CD1c-positive myeloid dendritic cell (primary cell): Measurements from ENCODE around the gene UPP1.

ENCODE experiments used
- DNase-seq: peaks from one replicate; pipeline ENCODE4 v3.0.0-alpha.2; 2016; ENCODE audit errors: extremely low spot score

Gene UPP1

DNA sequence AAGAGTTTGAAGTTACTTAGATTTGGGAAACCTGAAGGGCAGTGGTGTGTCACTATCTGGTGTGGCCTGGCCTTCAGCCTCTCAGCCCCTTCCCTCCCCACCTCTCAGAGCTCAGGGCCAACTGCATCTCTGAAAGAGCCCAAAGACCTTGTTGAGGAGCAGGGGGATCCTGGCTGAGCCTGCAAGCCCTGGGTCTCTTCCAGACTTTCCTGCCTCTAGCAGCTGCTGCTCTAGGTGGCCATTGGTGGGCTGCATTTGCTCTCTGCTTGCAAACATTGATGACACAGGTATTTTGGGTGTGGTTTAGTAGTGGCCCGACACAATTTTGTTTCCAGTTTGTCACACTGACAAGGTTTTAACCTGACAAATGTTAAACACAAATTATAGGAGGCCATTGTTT is 3.1 kb upstream of the UPP1 start:
- no peak for DNase-seq

DNA sequence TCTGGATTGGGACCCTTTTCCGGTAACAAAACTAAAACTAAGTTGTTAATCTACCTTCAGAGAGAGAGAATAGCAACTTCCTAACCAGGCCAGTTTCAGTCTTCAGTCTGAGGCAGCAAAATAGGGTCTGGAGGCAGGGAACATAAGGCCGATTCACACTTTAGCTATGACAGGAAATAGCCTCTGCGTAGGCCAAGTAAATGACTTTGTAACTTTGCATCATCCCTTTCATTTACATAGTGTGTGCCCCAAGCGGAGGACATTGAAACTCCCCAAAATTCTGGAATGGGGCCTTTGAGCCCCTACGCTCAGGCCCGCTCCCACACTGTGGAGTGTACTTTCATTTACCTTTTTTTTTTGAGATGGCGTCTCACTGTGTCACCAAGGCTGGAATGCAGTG is 1.7 kb upstream of the UPP1 start:
- DNase-seq: peak; percentile 83

DNA sequence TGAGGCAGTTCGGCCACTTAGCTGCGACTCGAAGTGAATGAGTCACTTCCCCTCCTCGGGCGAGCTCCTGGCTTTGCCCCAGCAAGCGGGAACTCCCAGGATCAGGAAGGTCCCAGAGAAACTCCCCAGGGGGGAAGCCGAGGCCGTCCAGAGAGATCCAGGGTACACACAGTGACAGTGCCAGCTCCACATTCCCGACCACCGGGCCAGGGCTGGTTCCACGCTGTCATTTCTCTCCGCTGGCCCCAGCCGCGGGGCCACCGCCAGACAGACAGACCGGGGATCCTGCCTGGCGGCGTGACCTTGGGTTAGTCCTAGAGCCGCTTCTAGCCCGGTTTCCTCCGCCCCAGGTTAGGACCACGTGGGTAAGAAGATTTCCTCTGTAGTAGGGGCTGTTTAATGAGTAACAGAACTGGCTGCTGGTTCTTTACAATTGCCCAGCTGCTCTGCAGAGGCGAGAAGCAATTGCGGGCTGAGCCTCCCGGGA is 463 bp upstream of the UPP1 start:
- peak; percentile 90 for DNase-seq

DNA sequence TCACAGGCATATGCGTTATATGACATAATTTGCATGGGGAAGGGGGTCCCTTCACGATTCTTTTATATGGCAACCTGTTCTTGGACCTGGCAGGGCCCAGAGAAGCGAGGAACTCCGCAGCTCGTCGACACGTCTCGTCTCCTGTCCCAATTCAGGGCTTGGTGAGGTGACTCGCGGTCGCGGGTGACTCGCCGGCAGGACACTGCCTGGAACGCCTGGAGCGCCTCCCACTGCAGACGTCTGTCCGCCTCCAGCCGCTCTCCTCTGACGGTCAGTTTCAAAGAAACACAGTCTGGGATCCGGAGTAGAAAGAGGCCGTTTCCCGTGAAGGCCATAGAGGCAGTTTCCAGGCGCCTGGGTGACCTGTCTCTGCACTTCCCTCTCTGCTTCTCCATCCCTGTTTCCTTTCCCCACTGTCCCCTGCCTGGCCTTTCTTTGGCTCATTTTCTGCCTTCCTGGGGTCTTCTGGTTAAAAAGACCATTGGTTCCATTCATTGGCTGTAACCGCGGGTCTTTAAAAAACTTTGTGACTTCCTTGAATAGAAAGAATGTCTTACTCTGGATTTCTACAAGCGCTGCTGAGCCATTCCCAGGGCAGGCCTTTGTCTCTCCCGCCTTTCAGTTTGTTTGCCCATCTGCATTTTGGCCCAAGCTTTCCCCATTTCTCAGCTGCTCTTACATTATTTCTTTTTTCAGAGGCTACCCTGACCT is 1.2 kb downstream of the UPP1 start:
- peak; percentile 79 for DNase-seq

DNA sequence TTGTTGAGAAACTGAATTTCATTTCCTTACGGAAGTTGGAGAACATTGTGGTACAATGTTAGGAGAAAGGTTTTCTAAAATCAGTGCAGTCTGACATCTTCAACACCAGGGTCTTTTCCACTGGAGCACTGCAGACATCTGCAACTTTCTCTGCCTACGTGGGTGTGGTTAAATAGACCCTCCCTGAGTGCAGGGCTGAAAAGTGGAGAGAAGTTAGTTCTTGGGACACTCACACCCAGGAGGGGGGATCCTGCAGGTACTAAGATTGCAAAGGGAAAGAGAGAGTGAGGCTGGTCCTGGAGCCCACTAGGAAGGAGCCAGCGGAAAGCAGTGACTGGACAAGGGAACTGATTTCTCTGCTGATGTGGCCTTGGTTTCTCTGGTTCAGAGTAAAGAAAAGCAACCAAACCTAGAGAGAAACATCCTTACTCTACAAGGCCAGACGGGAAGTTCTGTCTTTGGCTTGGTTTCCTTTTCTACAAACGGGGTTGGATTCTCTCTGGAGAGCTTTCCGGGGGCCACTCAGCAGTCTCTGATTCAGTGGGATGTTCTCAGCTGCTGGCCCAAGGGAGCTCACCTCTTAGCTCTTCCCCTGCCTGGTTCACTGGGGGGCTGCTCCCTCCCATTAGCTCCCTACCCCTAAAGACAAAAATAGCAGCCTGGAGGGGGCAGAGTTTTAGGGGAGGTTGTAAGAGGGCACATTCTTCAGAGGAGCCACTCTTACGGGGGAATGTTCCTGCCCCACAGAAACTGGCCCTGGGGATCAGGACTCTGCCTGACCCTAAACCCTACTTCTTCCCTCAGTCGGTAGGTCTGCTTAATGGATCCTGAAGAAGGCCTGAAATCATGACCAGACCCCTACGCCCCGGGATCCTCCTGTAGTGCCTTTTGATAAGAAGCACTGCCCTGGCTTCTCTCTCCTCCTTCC is 2.7 kb downstream of the UPP1 start:
- DNase-seq: peak; percentile 32

DNA sequence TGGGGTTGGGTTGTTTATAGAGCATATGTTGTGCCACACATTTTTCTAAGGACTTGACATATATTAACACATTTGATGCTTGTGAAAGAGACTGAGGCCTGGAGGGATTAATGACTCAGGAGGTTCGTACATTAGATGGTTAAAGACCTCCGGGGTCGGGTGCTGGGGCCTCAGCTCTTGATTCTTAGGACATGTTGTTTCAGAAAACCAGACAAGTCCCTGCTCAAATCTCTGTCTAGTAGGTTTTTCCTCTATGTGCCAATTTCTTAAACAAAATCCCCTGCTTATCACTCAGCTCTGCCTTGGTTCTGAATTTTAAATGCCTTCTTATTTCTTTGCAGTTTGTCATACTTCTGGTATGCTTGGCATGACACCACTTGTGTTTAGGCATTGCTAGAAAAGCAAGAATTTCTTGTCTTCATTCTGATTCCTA is 5.8 kb downstream of the UPP1 start:
- DNase-seq: no peak

DNA sequence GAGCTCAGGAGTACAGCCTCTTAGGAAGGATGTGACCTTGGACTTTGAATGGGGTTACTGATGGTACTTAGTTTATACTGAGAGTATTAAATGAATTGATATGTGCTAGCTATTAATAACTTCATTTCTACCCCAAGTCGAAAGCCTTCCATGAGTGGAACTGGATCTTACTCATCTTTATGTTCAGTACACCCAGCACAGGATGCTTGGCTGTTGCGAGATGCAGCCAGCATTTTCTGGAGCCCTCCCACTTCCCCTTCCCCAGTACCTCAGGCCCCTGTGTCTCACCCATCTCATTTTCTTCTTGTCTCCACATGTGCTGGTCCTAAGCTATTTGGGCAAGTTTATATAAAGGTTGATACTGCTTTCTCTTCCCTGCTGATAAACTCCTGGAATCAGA is 7.2 kb downstream of the UPP1 start:
- peak; percentile 72 for DNase-seq

DNA sequence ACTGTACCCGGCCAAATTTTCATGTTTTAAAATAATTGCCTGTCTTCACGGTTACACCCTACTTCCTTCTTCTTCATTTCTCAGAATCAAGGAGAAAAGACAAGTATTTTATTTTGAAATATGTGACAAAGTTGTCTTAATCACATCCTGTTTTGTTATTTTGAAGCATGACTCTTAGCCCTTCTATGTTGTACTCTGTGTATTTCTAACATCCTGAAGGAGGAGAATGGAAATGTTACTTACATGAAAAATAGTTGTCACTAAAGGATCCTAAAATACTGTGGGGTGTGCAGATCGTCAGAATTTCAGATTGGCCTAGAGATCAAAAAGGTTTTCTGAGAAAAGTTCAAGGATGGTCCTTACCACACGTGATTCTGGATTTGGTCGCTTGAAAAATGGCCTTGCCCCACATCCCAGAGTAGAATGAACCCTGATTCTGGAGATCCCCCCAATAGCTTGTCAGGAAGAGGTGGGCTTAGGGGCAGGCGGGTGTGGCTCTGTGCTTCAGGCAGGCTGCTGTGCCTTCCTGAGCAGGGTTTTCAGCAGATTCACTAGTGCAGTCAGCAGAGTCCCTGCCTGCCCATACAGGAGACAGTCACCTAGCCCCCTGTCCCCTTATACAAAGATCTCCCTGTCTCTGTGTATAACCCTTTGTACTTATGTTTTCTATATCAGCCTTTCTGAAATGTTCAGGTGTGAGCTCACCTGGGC is 8.6 kb downstream of the UPP1 start:
- DNase-seq: peak; percentile 75

DNA sequence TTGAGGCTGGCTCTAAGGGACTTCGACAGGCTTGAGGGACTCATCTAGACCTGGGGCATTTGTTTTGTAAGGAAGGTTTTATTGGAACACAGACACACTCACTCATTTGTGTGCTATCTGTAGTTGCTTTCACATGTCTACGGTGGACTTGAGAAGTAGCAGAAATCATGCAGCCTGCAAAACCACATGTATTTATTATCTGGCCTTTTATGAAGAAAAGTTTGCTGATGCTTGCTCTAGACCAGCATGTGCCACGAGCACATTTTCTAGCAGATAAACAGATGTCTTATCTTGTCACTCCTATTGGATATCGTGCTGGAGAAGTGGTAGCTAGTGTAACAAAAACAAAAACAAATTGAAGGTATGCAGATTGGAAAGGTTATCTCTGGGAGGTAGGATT is 9.8 kb downstream of the UPP1 start:
- DNase-seq: no peak

DNA sequence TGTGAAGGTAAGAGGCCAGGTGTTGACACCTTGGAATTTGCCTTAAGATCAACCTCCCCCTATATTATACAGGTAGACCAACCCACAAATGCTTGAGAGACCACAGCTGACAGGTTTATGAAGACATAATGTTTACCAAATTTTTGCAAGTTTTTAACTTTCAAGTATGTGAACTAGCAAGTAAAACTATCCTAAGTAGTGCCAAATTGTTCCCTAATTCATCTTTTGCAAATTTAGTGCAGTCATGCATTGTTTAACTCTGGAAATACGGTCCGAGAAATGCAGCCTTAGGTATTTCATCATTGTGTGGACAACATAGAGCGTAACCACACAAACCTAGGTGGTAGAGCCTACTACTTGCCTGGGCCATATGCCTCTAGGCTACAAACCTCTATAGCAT is 10.7 kb downstream of the UPP1 start:
- DNase-seq: no peak

DNA sequence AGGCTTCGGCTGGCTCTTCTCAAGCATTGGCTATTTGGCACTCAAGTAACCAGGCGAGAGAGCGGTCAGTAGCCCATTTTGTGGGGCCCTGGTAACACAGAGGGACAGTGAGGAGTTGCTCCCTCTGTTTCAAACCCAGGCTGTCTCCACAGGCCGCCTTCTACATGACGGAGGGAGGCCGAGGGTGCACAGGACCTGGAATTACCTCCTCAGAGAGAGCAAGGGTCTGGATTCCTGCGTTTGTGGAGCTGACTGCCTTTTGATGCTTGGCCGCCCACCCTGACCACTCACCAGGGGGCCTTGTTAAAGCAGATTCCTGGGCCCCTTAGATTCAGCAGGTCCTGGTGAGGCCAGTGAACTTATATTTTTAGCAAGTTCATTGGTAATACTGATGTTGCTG is 12.3 kb downstream of the UPP1 start:
- DNase-seq: no peak

DNA sequence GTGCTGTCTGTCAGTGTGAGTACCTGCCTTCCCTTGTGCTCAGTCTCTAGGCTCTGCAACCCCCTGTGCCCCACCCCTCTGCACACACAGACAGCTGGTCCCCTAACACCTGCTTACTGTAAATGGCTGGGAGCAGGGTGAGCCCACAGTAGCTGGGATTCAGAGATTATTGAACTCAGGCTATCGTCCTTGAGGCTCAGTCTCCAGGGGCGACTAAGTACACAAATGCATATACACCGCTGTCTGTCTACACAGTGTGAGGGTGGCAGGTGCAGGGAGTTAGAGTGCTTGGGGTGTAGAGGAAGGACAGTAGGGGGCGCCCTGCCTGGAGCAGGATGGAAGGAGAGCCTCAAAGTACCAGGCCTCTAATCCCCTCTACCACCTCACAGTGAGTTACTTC is 12.9 kb downstream of the UPP1 start:
- DNase-seq: no peak

DNA sequence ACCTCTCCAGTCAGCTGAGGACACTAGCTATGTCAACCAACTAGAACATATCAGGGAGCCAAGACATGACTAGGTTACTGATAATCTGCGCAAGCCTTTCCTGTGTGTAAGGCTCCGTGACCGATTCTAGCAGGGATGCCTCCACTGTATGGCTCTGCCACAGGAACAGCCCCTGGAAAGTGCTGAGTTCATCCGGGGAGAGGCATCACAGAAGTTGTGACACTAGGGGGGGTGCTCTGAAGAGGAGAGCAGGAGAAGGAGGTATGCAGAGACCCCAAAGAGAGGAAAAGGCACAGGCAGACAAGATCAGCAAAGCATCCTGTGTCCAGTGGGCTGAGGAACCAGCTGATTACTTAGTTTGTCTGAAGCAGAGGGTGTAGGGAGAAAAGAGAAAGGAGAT is 13.5 kb downstream of the UPP1 start:
- DNase-seq: no peak

DNA sequence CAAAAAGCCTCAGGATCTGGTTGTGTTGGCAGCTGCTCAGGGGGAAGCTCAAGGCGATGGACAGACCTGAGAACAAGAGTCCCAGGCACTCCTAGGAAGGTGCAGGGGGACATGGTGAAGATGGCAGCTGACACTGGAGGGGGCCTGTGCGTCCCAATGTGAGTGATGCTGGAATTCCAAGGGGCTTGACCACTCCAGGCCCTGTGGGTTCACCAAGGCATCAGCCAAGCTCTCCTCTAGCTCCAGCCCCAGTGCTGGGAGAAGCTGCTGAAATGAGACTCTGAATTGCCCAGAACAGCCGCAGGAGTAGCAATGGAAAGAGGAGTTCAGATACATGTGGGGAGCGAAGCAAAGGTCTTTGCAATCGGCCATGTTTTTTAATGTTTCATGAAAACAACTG is 16.0 kb downstream of the UPP1 start:
- DNase-seq: no peak

DNA sequence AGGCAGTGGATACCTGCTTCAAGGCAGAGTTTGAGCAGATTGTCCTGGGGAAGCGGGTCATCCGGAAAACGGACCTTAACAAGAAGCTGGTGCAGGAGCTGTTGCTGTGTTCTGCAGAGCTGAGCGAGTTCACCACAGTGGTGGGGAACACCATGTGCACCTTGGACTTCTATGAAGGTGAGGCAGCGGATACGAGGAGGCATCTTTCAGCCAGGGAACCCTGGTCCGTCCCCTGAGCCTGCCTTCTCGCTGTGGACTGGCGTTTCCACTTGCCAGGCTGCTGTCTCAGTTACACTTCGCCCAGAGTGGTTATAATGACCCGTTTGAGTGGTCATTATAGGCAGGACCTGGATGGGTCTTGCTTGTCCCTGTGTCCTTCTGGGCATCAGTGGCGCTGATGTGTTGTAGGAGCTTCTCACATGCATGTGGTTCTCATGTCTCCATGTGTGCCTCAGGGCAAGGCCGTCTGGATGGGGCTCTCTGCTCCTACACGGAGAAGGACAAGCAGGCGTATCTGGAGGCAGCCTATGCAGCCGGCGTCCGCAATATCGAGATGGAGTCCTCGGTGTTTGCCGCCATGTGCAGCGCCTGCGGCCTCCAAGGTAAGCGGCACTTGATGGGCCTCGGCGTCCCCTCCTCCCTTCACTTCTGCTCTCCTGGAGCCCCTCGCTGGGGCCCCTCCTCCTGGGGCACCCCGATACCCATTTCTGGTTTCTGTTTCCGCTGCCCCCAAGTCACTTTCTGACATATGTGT is 18.0 kb downstream of the UPP1 start:
- no peak for DNase-seq

DNA sequence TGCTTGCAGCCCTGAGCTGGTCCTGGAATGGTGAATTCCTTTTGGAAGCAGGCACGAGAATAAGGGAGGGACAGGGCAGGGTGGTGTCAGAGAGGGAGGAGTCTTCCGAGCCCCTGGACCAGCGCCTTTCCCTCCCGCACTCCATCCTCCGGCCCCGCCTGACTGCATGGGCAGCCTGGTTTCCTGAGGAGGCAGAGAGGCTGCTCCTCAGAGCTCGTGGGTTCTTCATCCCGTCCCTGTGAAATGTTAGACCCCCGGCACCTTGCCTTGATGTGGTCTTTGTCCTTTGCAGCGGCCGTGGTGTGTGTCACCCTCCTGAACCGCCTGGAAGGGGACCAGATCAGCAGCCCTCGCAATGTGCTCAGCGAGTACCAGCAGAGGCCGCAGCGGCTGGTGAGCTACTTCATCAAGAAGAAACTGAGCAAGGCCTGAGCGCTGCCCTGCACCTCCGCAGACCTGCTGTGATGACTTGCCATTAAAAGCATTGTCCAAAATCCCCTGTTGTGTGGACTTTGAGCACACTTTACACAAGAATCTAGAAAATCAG is 18.9 kb downstream of the UPP1 start:
- DNase-seq: no peak

DNA sequence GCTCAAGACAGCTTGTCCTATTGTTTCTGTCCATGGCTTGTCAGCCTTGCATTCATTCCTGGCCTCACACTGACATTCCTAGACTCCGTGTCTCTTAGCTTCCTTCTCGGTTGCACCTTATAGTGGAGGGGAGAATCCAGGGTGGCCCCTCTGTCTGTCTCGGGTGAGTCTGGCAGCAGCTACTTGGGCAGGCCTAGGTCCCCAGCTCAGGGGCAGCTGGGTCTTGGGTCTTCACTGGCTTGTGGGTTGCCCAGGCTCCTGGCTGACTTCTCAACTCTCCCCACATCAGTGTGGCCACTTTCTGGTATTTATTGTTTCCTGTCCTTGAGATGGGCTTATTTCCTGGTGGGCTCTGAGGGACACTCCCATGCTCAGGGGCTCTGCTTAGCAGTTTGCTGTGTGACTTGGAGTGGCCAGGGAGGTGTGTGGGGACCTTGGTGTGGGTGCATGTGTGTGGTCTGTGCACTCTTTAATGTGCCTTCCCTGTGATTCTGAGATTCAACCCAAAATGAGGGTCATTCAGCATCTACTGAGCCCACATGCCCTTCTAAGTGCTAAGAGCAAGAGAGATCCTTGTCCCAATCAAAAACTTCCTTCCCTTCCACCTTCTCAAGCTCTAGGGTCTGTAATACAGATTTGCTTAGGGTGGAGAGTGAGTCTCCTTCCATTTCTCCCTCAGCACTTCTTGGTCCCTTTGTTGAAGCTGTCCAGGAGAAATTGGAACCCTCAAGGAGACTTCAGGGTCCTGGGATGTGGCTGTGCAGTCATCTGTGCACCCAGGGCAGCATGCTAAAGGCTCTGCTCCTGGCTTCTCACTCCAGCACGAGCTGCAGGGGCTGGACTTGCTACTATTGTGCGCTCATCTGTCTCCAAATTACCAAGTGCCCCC is 20.1 kb downstream of the UPP1 start:
- DNase-seq: no peak

DNA sequence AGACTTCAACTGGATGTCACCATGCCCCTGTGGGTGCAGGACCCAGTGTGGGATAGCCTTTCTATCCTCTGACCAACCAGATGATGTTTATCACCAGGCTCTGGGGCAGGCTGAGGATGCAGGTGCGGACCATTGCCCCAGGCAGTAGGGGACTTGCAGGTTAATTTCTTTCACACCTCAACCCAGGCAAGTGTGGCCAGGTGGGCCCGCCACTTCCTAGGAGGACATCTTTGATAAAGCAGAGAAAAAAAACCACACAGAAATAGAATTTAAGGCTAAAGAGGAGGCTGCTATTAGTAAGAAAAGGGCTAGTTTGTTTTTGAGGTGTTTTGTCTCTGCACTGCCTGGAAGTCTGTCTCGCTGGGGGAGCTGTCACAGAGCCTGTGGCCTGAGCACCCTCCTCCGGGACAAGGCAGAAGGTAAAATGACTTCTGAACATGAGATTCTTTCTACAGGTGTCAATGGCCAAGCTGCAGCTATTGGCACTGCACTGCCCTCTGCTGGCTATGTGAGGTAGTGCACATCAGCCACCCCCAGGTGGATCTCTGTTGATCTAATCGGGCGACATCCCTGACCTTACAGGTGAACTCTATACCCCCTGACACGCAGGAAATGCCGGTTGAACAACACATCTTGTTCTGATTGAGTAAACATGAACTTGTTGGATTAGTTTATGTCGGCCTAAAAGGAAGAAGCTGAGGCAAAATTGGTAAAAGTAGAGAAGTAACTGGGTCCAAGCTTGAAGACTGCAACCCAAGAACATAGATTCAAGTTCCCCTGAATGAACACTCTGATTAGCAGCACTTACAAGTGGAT is 21.0 kb downstream of the UPP1 start:
- DNase-seq: peak; percentile 82

DNA sequence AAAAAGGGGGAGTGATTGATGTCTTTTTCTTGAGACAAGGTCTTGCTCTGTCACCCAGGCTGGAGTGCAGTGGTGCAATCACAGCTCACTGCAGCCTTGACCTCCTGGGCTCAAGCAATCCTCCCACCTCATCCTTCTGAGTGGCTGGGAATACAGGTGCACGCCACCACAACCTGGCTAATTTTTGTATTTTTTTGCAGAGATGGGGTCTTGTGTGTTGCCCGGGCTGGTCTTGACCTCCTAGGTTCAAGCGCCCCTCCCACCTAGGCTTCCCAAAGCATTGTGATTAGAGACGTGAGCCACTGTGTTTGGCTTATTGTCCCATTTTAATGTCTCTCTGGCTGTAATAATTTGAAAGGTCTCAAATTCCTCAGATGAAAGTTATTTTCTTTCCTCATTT is 21.8 kb downstream of the UPP1 start:
- DNase-seq: no peak
